SK-N-DZ (cell line): Measurements from ENCODE around the gene TICRR.

Experiments
- DNase-seq: peaks from one replicate; pipeline ENCODE4 v3.0.0-alpha.2; 2015; ENCODE audit warnings: low spot score

Gene TICRR

GRCh38 chr15:89653578-89653977 is 78.3 kb downstream of the TICRR start:
- no peak for DNase-seq

- DNase-seq = no peak
Measured at GRCh38 chr15:89654301-89654761, 79.1 kb downstream of the TICRR start.

GRCh38 chr15:89654847-89655805 is 79.9 kb downstream of the TICRR start, which contains the start of gene KIF7:
KIF7 (minus strand) TSS chr15:89655467; CDS start chr15:89652930, 2,537 bp downstream.
- DNase-seq = peak; percentile 59

- DNase-seq = no peak
Measured at GRCh38 chr15:89656116-89656815, 81.0 kb downstream of the TICRR start.

- DNase-seq = no peak
Measured at GRCh38 chr15:89657686-89658200, 82.5 kb downstream of the TICRR start.

GRCh38 chr15:89659295-89659694 is 84.0 kb downstream of the TICRR start:
- no peak for DNase-seq

GRCh38 chr15:89660556-89660955 is 85.3 kb downstream of the TICRR start:
- no peak for DNase-seq

- DNase-seq = no peak
Measured at GRCh38 chr15:89662893-89663626, 87.8 kb downstream of the TICRR start.

- no peak for DNase-seq
Measured at GRCh38 chr15:89664441-89665350, 89.4 kb downstream of the TICRR start.

GRCh38 chr15:89665449-89666181 is 90.3 kb downstream of the TICRR start:
- DNase-seq = peak; percentile 44

- DNase-seq = no peak
Measured at GRCh38 chr15:89666184-89666857, 91.1 kb downstream of the TICRR start.

- no peak for DNase-seq
Measured at GRCh38 chr15:89666858-89667705, 91.8 kb downstream of the TICRR start.

- DNase-seq = no peak
Measured at GRCh38 chr15:89667706-89667960, 92.4 kb downstream of the TICRR start.

- DNase-seq = no peak
Measured at GRCh38 chr15:89668171-89668570, 92.9 kb downstream of the TICRR start.

- no peak for DNase-seq
Measured at GRCh38 chr15:89669309-89669865, 94.1 kb downstream of the TICRR start.

GRCh38 chr15:89669941-89670340 is 94.7 kb downstream of the TICRR start:
- no peak for DNase-seq

- DNase-seq = no peak
Measured at GRCh38 chr15:89670971-89671560, 95.8 kb downstream of the TICRR start.

- no peak for DNase-seq
Measured at GRCh38 chr15:89671687-89672086, 96.4 kb downstream of the TICRR start.
